Esophagus muscularis mucosa (tissue), 4 donors: ENCODE results near the gene RNASE8.

Source experiments
- EP300 ChIP-seq: sonication (generic); formaldehyde crosslinking; IDR thresholded peaks from one replicate; pipeline ENCODE4 v1.6.1; 2017; ENCODE audit warnings: antibody characterized with exemption
- POLR2A ChIP-seq: fragments of 450-650 bp; IDR thresholded peaks from one replicate; pipeline ENCODE4 v1.6.1; 2017; ENCODE audit warnings: antibody characterized with exemption, moderate library complexity, mild to moderate bottlenecking, low read depth
- POLR2AphosphoS5 ChIP-seq, 2 donors: sonication (generic); formaldehyde crosslinking; IDR thresholded peaks; one replicate each; pipeline ENCODE4 v1.6.1; 2017; ENCODE audit warnings: antibody characterized with exemption in 2 of 2
- TF ChIP-seq, protein P1 (sequence below), 3 experiments: fragments of 200-600 bp in 2 of 3; fragments of 450-650 bp in 1 of 3; sonication (generic) in 2 of 3; IDR thresholded peaks; one replicate each; pipeline ENCODE4 v1.5.1; 2017 to 2019; ENCODE audit warnings: antibody characterized with exemption in 3 of 3, mild to moderate bottlenecking in 2 of 3, moderate library complexity in 1 of 3

GRCh38 chr14:21018286-21018685, 39.3 kb upstream of the RNASE8 start:
- TF ChIP-seq, protein P1, sequence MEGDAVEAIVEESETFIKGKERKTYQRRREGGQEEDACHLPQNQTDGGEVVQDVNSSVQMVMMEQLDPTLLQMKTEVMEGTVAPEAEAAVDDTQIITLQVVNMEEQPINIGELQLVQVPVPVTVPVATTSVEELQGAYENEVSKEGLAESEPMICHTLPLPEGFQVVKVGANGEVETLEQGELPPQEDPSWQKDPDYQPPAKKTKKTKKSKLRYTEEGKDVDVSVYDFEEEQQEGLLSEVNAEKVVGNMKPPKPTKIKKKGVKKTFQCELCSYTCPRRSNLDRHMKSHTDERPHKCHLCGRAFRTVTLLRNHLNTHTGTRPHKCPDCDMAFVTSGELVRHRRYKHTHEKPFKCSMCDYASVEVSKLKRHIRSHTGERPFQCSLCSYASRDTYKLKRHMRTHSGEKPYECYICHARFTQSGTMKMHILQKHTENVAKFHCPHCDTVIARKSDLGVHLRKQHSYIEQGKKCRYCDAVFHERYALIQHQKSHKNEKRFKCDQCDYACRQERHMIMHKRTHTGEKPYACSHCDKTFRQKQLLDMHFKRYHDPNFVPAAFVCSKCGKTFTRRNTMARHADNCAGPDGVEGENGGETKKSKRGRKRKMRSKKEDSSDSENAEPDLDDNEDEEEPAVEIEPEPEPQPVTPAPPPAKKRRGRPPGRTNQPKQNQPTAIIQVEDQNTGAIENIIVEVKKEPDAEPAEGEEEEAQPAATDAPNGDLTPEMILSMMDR (IDR thresholded peaks at IDR 0.05), result no peak
- no peak for TF ChIP-seq POLR2A
- TF ChIP-seq POLR2AphosphoS5 (IDR thresholded peaks at IDR 0.05), result no peak
- no peak for TF ChIP-seq EP300
